Measurements from ENCODE around the gene ADGRG1.

- TF ChIP-seq CTCF (IDR thresholded peaks at IDR 0.05) (no peak), POLR2A (IDR thresholded peaks at IDR 0.05) (no peak)
Observed at GRCh38 chr16:57598437-57598836, 30.0 kb upstream of the ADGRG1 start.
